ENCODE results near the gene TNMD.

Gene TNMD

DNA sequence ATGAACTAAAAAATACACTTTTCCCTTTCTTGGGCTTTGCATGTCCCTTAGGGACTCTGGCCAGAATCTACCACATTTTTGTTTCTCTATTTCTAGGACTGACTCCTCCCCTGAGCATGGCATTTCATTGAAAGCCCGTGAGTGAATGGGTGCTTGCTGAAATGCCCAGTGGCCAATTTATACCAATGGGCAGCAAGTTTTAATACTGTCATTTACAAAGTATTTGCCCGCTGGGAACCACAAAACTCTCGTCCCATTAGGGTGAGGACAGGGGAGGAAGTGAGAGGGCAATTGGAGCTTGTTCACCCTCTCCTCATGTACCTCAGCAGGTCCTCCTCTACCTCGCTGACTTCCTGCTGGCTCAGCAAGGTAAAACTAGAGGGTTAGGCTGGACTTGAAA, 60.4 kb downstream of the TNMD start:
- DNase-seq, result no peak

DNA sequence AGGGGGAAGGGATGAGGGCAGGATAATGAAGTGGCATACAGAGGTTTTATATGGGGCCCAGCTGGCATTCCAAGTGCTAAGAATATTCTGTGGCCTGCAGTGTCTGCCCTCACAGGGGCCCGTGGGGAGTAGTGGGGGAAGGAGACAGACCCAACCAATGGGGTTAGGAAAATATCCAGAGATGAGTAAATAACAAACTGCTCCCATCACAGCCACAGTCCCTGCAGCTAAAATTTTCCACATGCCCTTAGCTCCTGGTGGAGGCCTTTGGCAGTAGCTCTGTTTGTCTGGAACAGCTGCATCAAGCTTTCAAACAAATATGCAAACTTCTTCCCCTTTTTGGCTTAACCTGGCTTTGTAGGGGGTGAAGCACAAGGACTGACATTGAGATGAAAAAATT, 62.4 kb downstream of the TNMD start:
- no peak for DNase-seq

DNA sequence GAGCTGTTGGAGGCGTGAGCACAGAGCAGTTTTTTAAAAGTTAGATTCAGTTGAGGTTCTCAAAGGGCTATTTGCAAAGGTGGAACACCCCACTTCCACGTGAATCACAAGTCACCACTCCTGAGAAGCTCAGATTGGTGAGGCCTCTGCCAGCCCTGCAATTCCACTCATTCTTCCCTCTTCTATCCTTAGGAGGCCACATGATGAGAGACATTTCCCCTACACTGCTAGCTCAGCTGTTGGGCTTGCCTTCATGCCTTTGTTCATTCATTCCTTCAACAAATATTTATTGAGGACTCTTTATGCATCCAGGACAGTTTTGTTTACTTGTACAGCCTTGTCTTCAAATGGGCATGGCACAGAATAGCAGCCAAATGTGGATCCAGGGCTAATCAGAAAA, 63.0 kb downstream of the TNMD start:
- no peak for DNase-seq

DNA sequence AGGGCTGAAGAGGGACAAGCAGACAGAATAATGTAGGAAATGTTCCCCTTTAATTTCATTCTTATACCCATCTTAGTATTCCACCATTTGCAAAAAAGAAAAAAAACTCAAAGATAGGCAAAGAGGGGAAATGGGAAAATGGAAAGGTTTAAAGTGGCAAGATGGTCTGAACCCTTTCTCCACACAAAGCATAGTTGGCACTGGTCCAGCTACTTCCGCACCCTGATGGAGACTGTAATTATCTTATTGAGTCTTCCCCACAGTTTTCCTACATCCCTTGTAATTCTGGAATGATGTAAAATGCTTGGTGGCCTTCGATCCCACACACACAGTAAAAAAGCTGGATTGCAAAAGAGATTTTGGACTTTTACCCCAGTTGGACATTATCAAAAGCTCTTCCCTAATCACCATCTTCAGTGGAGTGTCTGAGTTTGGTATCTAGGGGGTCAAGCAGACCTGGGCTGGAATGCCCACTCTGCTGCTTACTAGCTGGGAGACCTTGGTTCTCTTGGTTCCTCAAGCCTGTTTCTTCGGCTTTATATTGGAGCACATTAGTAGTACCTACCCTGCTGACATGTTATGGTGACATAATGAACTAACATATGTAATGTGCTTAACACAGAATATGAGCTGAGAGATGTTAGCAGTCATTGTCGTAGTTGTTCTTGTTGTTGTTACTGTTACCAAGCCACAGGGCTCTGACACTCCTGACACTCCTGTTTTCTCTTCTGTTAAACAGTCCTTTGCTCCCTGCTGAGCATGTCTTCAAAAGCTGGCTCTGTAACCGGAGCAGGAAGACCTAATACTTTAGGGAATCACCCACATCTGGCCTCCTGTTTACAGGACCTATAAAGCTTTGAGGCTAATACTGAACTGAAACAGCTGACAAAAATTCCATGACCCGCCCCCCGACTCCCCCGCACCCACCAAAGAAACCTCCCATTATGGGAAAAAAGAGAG, 64.0 kb downstream of the TNMD start:
- DNase-seq, result no peak

All from CD4-positive, alpha-beta T cell treated with Interferon alpha-2 for 1 hour (primary cell).